GM19240 (cell line): ENCODE results near the gene OR4X2.
"Not testable (repeated sequence)": the region's sequence is repeated elsewhere in the genome, so short reads cannot be mapped to it uniquely, and the experiment has no call there.

Source experiments
- DNase-seq: peaks from one replicate; pipeline ENCODE4 v3.0.0; 2011; ENCODE audit warnings: low spot score; ENCODE audit not compliant: insufficient read length

Gene OR4X2, protein sequence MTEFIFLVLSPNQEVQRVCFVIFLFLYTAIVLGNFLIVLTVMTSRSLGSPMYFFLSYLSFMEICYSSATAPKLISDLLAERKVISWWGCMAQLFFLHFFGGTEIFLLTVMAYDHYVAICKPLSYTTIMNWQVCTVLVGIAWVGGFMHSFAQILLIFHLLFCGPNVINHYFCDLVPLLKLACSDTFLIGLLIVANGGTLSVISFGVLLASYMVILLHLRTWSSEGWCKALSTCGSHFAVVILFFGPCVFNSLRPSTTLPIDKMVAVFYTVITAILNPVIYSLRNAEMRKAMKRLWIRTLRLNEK

DNA sequence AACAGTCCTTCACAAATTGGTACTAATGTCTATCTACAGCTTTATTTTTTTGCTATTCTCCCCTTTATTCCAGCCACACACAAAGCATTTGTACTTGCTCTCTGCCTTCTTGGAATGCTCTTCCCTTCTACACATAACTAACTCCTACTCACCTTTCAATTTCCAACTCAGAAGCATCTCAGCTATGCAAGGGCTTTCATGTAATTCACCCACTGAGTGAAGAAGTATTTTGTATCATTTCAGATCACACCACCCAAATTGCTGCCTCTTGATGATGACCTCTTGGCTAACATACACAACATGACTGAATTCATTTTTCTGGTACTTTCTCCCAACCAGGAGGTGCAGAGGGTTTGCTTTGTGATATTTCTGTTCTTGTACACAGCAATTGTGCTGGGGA lies at the start of gene OR4X2:
OR4X2 (plus strand) TSS at position 301 of the 400 bp plus-strand sequence; CDS start at position 301, 0 bp downstream.
- DNase-seq: no peak

GRCh38 chr11:48207881-48208280 lies 37.0 kb upstream of the OR4X2 start:
- no peak for DNase-seq

GRCh38 chr11:48210052-48210451 lies 34.9 kb upstream of the OR4X2 start:
- no peak for DNase-seq

GRCh38 chr11:48216510-48216909 lies 28.4 kb upstream of the OR4X2 start, which contains the start of gene OR4B1:
Gene OR4B1, plus strand, starts transcription at chr11:48216810. Its CDS starts 0 bp downstream, at chr11:48216810.
- DNase-seq: no peak

GRCh38 chr11:48228761-48229160 lies 16.1 kb upstream of the OR4X2 start:
- DNase-seq: no peak

DNA sequence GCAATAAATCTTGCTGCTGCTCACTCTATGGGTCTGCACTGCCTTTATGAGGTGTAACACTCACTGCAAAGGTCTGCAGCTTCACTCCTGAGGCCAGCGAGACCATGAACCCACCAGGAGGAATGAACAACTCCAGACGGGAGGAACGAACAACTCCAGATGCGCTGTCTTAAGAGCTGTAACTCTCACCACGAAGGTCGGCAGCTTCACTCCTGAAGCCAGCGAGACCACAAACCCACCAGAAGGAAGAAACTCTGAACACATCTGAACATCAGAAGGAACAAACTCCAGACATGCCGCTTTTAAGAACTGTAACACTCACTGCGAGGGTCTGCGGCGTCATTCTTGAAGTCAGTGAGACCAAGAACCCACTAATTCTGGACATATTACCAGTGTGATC lies 14.8 kb upstream of the OR4X2 start:
- not testable (repeated sequence) for DNase-seq

GRCh38 chr11:48237727-48238126 lies 7.2 kb upstream of the OR4X2 start:
- DNase-seq: no peak

- DNase-seq: no peak
Observed at GRCh38 chr11:48242501-48242900, 2.4 kb upstream of the OR4X2 start.

GRCh38 chr11:48248902-48249301 lies 4.0 kb downstream of the OR4X2 start:
- no peak for DNase-seq

DNA sequence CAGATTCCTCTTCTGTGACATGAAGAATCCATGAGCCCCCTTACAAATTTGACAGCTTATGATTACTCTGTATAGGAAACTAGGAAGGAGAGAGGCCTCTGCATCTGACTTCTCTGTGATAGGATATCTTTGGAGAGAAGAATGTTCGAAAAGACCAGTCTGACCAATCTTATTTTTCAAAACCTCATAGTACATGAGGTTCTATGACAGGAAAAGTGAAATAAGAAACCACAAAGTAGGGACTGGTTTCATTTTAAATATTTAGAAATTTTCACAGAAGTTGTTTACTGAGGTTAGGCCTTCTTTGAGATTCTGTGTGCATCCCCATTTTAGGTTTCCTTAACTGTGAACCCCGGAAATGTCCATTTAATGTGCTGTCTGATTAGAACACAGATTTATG lies 16.7 kb downstream of the OR4X2 start:
- no peak for DNase-seq

GRCh38 chr11:48263423-48263911 lies 18.6 kb downstream of the OR4X2 start, which contains the start of gene OR4X1:
Gene OR4X1, plus strand, starts transcription at chr11:48263861. Its CDS starts 0 bp downstream, at chr11:48263861.
- no peak for DNase-seq

GRCh38 chr11:48270621-48271020 lies 25.7 kb downstream of the OR4X2 start:
- DNase-seq: no peak

DNA sequence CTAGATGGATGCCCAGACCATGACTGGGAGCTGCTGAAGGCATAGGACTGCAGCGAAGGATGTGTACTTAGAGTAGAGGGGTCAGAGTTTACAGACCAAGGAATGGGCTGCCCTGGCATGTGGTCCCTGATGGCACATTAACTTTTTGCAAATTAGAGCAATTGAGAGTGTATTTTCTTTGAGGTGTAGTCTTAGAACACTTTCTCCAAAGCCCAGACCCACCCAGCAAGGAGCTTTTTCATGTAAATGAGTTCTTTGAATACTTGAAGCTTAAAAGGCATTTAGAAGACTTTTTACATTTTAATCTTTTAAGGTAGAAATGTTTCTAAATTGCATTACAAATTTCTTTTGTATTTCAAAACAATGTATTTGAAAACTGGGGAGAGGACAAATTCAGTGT lies 27.7 kb downstream of the OR4X2 start:
- DNase-seq: no peak
